ENCODE results near the gene RAF1.

- TF ChIP-seq DMAP1 (CRISPR knock-in tag; IDR thresholded peaks at IDR 0.05) (no peak), ZBTB21 (CRISPR knock-in tag; IDR thresholded peaks at IDR 0.05) (no peak), RFX5 (IDR thresholded peaks at IDR 0.05; ENCODE audit: low read depth, low read length) (no peak), ZNF33A (CRISPR knock-in tag; IDR thresholded peaks at IDR 0.05; ENCODE audit: borderline replicate concordance) (no peak), CBX2 (IDR thresholded peaks at IDR 0.05; ENCODE audit: low read depth, low read length) (no peak), CBX2 (CRISPR knock-in tag; IDR thresholded peaks at IDR 0.05; ENCODE audit: low read depth) (no peak), SMAD3 (CRISPR knock-in tag; IDR thresholded peaks at IDR 0.05) (no peak), CTCF (CRISPR knock-in tag; IDR thresholded peaks at IDR 0.05) (no peak), GTF2F1 (IDR thresholded peaks at IDR 0.05; ENCODE audit: low read length) (no peak), MXD4 (CRISPR knock-in tag; IDR thresholded peaks at IDR 0.05) (no peak)
Measured at GRCh38 chr3:12588039-12589009, 75.6 kb downstream of the RAF1 start.
